Activated CD8-positive, alpha-beta memory T cell treated with anti-CD3 and anti-CD28 coated beads, Interleukin-2, amount 50 U/mL, for 48 hours (primary cell): Measurements from ENCODE around the gene PRDM16.

ENCODE experiments used
- DNase-seq: peaks from one replicate; pipeline ENCODE4 v3.0.0-alpha.2; 2020

PRDM16 gene

GRCh38 chr1:3111348-3112021 is 42.5 kb downstream of the PRDM16 start:
- no peak for DNase-seq

- DNase-seq: no peak
Measured at GRCh38 chr1:3112526-3112925, 43.5 kb downstream of the PRDM16 start.

- DNase-seq: no peak
Measured at GRCh38 chr1:3113047-3113740, 44.2 kb downstream of the PRDM16 start.

- no peak for DNase-seq
Measured at GRCh38 chr1:3113741-3114056, 44.7 kb downstream of the PRDM16 start.

- no peak for DNase-seq
Measured at GRCh38 chr1:3114131-3114744, 45.2 kb downstream of the PRDM16 start.

- no peak for DNase-seq
Measured at GRCh38 chr1:3114846-3115245, 45.8 kb downstream of the PRDM16 start.

GRCh38 chr1:3115275-3116149 is 46.5 kb downstream of the PRDM16 start:
- no peak for DNase-seq

- no peak for DNase-seq
Measured at GRCh38 chr1:3116150-3116510, 47.1 kb downstream of the PRDM16 start.

- no peak for DNase-seq
Measured at GRCh38 chr1:3116560-3116959, 47.6 kb downstream of the PRDM16 start.

GRCh38 chr1:3117879-3118278 is 48.9 kb downstream of the PRDM16 start:
- no peak for DNase-seq

GRCh38 chr1:3119061-3119460 is 50.1 kb downstream of the PRDM16 start:
- DNase-seq: no peak

GRCh38 chr1:3119725-3120124 is 50.7 kb downstream of the PRDM16 start:
- no peak for DNase-seq

GRCh38 chr1:3120140-3120539 is 51.1 kb downstream of the PRDM16 start:
- DNase-seq: no peak

GRCh38 chr1:3120994-3121393 is 52.0 kb downstream of the PRDM16 start:
- no peak for DNase-seq

GRCh38 chr1:3121401-3122210 is 52.6 kb downstream of the PRDM16 start:
- DNase-seq: no peak

- DNase-seq: no peak
Measured at GRCh38 chr1:3122311-3122710, 53.3 kb downstream of the PRDM16 start.

- DNase-seq: no peak
Measured at GRCh38 chr1:3124246-3124645, 55.2 kb downstream of the PRDM16 start.

- DNase-seq: no peak
Measured at GRCh38 chr1:3125078-3125477, 56.1 kb downstream of the PRDM16 start.

GRCh38 chr1:3125546-3126368 is 56.8 kb downstream of the PRDM16 start:
- DNase-seq: no peak

GRCh38 chr1:3126756-3127678 is 58.0 kb downstream of the PRDM16 start:
- DNase-seq: no peak

GRCh38 chr1:3127738-3128137 is 58.7 kb downstream of the PRDM16 start:
- DNase-seq: no peak
